Esophagus muscularis mucosa (tissue), 4 donors: Measurements from ENCODE around the gene SPOCK1. TPM values are rescaled to one million over a fixed set of nuclear protein-coding genes. Genes with fewer than 3 reads are reported as not detected.

Experiments
- DNase-seq: peaks from one replicate; pipeline ENCODE4 v3.0.0-alpha.2; 2017; ENCODE audit errors: extremely low spot score
- H3K27ac ChIP-seq, 4 donors: fragments of 200-600 bp; sonication (generic); replicated peaks in 1 of 4; 1 replicate in 3 of 4; 2 replicates in 1 of 4; pipeline ENCODE4 v1.5.1; 2016 to 2019; ENCODE audit warnings: mild to moderate bottlenecking in 1 of 4
- H3K27me3 ChIP-seq, 4 donors: fragments of 200-600 bp; sonication (generic); one replicate each; pipeline versions ENCODE4 v1.5.1 to v1.6.0; 2016 to 2019
- H3K36me3 ChIP-seq, 4 donors: fragments of 200-600 bp; sonication (generic); one replicate each; pipeline ENCODE4 v1.5.1; 2016 to 2019
- H3K4me1 ChIP-seq, 4 donors: fragments of 200-600 bp; sonication (generic); one replicate each; pipeline ENCODE4 v1.5.1; 2016 to 2019
- H3K4me3 ChIP-seq, 4 donors: fragments of 200-600 bp; sonication (generic); 1 replicate in 2 of 4; 2 replicates in 2 of 4; pipeline ENCODE4 v1.5.1; 2016 to 2019; ENCODE audit warnings: mild to moderate bottlenecking in 4 of 4, moderate library complexity in 1 of 4
- H3K9me3 ChIP-seq, 4 donors: fragments of 200-600 bp; sonication (generic); 1 replicate in 3 of 4; 2 replicates in 1 of 4; pipeline ENCODE4 v1.5.1; 2016 to 2019
- EP300 ChIP-seq: sonication (generic); formaldehyde crosslinking; IDR thresholded peaks from one replicate; pipeline ENCODE4 v1.6.1; 2017; ENCODE audit warnings: antibody characterized with exemption
- POLR2A ChIP-seq: fragments of 450-650 bp; IDR thresholded peaks from one replicate; pipeline ENCODE4 v1.6.1; 2017; ENCODE audit warnings: antibody characterized with exemption, moderate library complexity, mild to moderate bottlenecking, low read depth
- POLR2AphosphoS5 ChIP-seq, 2 donors: sonication (generic); formaldehyde crosslinking; IDR thresholded peaks; one replicate each; pipeline ENCODE4 v1.6.1; 2017; ENCODE audit warnings: antibody characterized with exemption in 2 of 2
- WGBS: methylation state at CpG from one replicate; pipeline ENCODE4 v1.1.5; 2018; 5-methylcytosine and 5-hydroxymethylcytosine counted together
- intact Hi-C: fragments of 100-400 bp; cut with DNase I; formaldehyde crosslinking; loops from one replicate; pipeline ENCODE4 v1.15.1; 2023
- total RNA-seq, 4 donors: library from RNA; depleted of rRNA; stranded (reverse); fragments of >200 nt; gene quantifications; one replicate each; pipeline versions ENCODE4 v1.1.0 to v1.2.1, GENCODE V29; 2016
- TF ChIP-seq, protein P1 (sequence below), 3 experiments: fragments of 200-600 bp in 2 of 3; fragments of 450-650 bp in 1 of 3; sonication (generic) in 2 of 3; IDR thresholded peaks; one replicate each; pipeline ENCODE4 v1.5.1; 2017 to 2019; ENCODE audit warnings: antibody characterized with exemption in 3 of 3, mild to moderate bottlenecking in 2 of 3, moderate library complexity in 1 of 3

Gene SPOCK1
- total RNA-seq, 4 donors from 2014 or later: 39.0 to 52.4 (median 45.6) TPM

DNA sequence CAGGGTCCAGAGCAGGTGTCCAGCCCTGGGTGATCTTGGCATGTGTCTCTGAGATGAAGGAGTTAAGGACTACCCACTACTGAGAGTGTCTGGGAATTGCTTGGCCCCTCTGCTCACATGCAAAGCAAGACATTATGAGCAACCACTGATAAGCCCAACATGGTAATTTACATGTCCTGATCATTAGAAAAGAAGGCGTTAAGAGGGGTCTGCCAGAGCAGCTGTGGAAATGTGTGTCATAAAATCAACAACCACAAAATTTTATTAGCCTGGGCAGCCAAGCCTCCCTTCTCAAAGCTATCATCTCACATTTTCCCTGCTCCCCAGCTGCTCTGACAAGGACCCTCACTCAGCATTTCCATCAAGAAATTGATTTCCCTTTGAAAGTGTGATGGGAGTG is 351.0 kb downstream of the SPOCK1 start:
- no peaks in the 10 kb centered on the region for H3K36me3 ChIP-seq
- WGBS: 82% methylated on average over 1 of the region's 1 CpG
- intact Hi-C loops: no loop called here
- H3K4me1 ChIP-seq: peaks cover 0 to 14% (median 3%) of the 10 kb centered on the region in 4 donors
- no peaks in the 10 kb centered on the region for H3K27me3 ChIP-seq
- H3K9me3 ChIP-seq: no peaks in the 10 kb centered on the region
- no peak overlapping the region for H3K27ac ChIP-seq
- no peak for DNase-seq
- TF ChIP-seq, protein P1, sequence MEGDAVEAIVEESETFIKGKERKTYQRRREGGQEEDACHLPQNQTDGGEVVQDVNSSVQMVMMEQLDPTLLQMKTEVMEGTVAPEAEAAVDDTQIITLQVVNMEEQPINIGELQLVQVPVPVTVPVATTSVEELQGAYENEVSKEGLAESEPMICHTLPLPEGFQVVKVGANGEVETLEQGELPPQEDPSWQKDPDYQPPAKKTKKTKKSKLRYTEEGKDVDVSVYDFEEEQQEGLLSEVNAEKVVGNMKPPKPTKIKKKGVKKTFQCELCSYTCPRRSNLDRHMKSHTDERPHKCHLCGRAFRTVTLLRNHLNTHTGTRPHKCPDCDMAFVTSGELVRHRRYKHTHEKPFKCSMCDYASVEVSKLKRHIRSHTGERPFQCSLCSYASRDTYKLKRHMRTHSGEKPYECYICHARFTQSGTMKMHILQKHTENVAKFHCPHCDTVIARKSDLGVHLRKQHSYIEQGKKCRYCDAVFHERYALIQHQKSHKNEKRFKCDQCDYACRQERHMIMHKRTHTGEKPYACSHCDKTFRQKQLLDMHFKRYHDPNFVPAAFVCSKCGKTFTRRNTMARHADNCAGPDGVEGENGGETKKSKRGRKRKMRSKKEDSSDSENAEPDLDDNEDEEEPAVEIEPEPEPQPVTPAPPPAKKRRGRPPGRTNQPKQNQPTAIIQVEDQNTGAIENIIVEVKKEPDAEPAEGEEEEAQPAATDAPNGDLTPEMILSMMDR (IDR thresholded peaks at IDR 0.05): no peak
- TF ChIP-seq EP300 (no peak), POLR2A (no peak), POLR2AphosphoS5 (IDR thresholded peaks at IDR 0.05) (no peak)
- no peak overlapping the region for H3K4me3 ChIP-seq

DNA sequence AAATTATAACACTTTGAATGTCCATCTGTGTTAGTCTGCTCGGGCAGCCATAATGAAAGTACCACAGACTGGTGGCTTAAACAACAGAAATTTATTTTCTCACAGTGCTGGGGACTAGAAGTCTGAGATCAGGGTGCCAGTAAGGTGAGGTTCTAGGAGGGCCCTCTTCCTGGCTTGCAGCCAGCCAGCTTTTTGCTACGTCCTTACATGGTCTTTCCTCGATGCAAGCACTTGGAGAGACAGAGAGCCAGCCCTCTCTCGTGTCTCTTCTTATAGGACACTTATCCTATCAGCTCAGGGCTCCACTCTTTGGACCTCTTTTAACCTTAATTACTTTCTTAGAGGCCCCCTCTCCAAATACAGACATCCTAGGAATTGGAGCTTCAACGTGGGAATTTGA is 351.8 kb downstream of the SPOCK1 start:
- Histone ChIP-seq H3K4me3 (no peak overlapping the region), H3K4me1 (peaks cover 0 to 22% (median 12%) of the 10 kb centered on the region in 4 donors), H3K27me3 (no peaks in the 10 kb centered on the region), H3K9me3 (no peaks in the 10 kb centered on the region), H3K36me3 (no peaks in the 10 kb centered on the region), H3K27ac (no peak overlapping the region)
- DNase-seq: no peak
- TF ChIP-seq POLR2AphosphoS5 (IDR thresholded peaks at IDR 0.05) (no peak), POLR2A (no peak), EP300 (no peak)
- TF ChIP-seq, protein P1 (IDR thresholded peaks at IDR 0.05): no peak
- intact Hi-C loops: no loop called here
- WGBS: 86% methylated on average over 5 of the region's 5 CpGs

DNA sequence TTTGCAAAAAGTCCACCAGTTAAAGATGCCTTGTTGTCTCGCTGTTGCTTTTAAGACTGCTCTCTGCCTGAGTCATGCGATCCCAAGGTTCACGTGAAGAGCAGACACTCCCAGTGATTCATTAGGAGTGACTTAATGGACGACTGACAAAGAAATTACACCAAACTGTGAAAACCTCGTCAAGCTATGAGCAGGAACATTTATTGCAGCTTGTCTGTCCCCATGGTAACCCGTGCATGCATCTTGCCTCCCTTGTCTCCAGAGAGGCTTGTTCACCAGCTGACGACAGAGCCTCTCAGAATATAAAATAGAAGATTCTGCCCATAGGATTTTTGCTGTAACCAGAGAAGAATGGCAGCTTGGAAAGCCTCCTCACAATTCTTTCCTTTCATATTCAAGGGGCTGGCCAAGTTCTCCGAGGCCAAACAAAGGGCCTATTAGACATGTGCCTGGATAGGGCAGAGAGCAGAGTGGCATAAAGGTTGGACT is 352.7 kb downstream of the SPOCK1 start:
- no peak for DNase-seq
- no peaks in the 10 kb centered on the region for H3K9me3 ChIP-seq
- no peak overlapping the region for H3K4me3 ChIP-seq
- intact Hi-C loops: no loop called here
- H3K36me3 ChIP-seq: no peaks in the 10 kb centered on the region
- peaks cover 0 to 26% (median 18%) of the 10 kb centered on the region in 4 donors for H3K4me1 ChIP-seq
- H3K27me3 ChIP-seq: no peaks in the 10 kb centered on the region
- 52% methylated on average over 7 of the region's 8 CpGs for WGBS
- TF ChIP-seq POLR2A (no peak), EP300 (no peak), POLR2AphosphoS5 (IDR thresholded peaks at IDR 0.05) (peak; percentile 33 to 69)
- TF ChIP-seq, protein P1 (IDR thresholded peaks at IDR 0.05): no peak
- H3K27ac ChIP-seq: peak overlapping the region in 3 of 4 donors; percentile 31 to 53 (median 40)

DNA sequence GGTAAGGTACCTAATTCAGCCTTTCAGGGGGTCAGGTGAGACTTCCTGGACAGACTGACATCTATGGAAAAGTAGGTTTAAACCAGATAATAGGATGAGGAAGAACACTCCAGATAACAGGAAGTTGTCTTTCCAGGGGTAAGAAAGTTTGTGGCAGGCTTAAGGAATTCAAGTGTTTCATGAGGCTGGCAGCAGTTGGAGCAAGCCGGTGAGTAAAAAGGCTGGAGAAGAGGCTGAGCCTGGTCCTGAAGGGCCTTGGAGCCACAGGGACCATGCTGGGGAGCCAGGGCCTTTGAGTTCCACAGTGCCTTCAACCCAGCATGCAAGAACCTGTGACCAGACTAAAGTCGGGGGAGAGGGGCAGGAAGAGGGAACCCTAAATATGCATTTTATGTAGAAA is 353.4 kb downstream of the SPOCK1 start:
- TF ChIP-seq, protein P1 (IDR thresholded peaks at IDR 0.05): no peak
- TF ChIP-seq POLR2AphosphoS5 (IDR thresholded peaks at IDR 0.05) (no peak), EP300 (no peak), POLR2A (no peak)
- intact Hi-C loops: no loop called here
- 100% methylated on average over 2 of the region's 2 CpGs for WGBS
- DNase-seq: no peak
- H3K4me1 ChIP-seq: peaks cover 0 to 26% (median 18%) of the 10 kb centered on the region in 4 donors
- no peaks in the 10 kb centered on the region for H3K27me3 ChIP-seq
- H3K9me3 ChIP-seq: no peaks in the 10 kb centered on the region
- H3K4me3 ChIP-seq: peak overlapping the region in 1 of 4 donors; percentile 32
- no peaks in the 10 kb centered on the region for H3K36me3 ChIP-seq
- peak overlapping the region in 3 of 4 donors; percentile 27 to 60 (median 53) for H3K27ac ChIP-seq

DNA sequence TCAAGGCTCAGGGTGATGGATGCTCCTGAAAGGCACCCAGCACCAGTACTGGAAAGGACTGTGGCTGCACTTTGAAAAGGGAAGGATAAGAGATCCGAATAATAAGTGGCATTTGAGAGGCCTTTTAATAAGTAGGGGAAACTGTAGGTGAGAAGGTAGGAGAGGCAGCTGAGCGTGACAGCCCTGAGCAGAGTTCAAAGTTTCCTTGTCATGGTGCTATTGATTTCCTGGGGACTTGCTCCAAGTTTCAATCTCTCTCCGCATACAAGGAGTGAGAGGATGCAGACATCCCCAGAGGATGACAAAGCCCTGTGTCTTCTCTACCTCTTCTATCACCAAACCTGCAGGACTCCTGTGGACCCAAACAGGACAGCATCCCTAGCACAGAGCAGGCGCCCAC is 354.5 kb downstream of the SPOCK1 start:
- intact Hi-C loops: no loop called here
- Histone ChIP-seq H3K36me3 (no peaks in the 10 kb centered on the region), H3K4me1 (peaks cover 0 to 26% (median 18%) of the 10 kb centered on the region in 4 donors), H3K4me3 (no peak overlapping the region), H3K27me3 (no peaks in the 10 kb centered on the region), H3K9me3 (no peaks in the 10 kb centered on the region), H3K27ac (peak overlapping the region in 1 of 4 donors; percentile 40)
- TF ChIP-seq POLR2AphosphoS5 (IDR thresholded peaks at IDR 0.05) (no peak), POLR2A (no peak), EP300 (no peak)
- TF ChIP-seq, protein P1 (IDR thresholded peaks at IDR 0.05): no peak
- no peak for DNase-seq
- WGBS: 87% methylated on average over 4 of the region's 4 CpGs
